ENCODE data around the gene TMPRSS4.

TMPRSS4 gene

GRCh38 chr11:118105657-118106305 is 28.9 kb downstream of the TMPRSS4 start:
- no peak for DNase-seq (ENCODE audit: low spot score)

- DNase-seq (ENCODE audit: low spot score), result no peak
Measured at GRCh38 chr11:118106789-118107335, 30.0 kb downstream of the TMPRSS4 start.

GRCh38 chr11:118108513-118108912 is 31.6 kb downstream of the TMPRSS4 start:
- no peak for DNase-seq (ENCODE audit: low spot score)

- DNase-seq (ENCODE audit: low spot score), result no peak
Measured at GRCh38 chr11:118109231-118109630, 32.4 kb downstream of the TMPRSS4 start.

- DNase-seq (ENCODE audit: low spot score), result no peak
Measured at GRCh38 chr11:118111019-118111743, 34.3 kb downstream of the TMPRSS4 start.

GRCh38 chr11:118111744-118112035 is 34.8 kb downstream of the TMPRSS4 start:
- no peak for DNase-seq (ENCODE audit: low spot score)

- no peak for DNase-seq (ENCODE audit: low spot score)
Measured at GRCh38 chr11:118112711-118113430, 36.0 kb downstream of the TMPRSS4 start.

- DNase-seq (ENCODE audit: low spot score), result no peak
Measured at GRCh38 chr11:118114266-118114665, 37.4 kb downstream of the TMPRSS4 start.

GRCh38 chr11:118115048-118115447 is 38.2 kb downstream of the TMPRSS4 start:
- DNase-seq (ENCODE audit: low spot score), result no peak

- DNase-seq (ENCODE audit: low spot score), result no peak
Measured at GRCh38 chr11:118117790-118118601, 41.1 kb downstream of the TMPRSS4 start.

- no peak for DNase-seq (ENCODE audit: low spot score)
Measured at GRCh38 chr11:118120793-118121192, 43.9 kb downstream of the TMPRSS4 start.

- no peak for DNase-seq (ENCODE audit: low spot score)
Measured at GRCh38 chr11:118124929-118125535, 48.2 kb downstream of the TMPRSS4 start.

GRCh38 chr11:118126082-118126838 is 49.4 kb downstream of the TMPRSS4 start:
- DNase-seq (ENCODE audit: low spot score), result no peak

GRCh38 chr11:118128310-118128709 is 51.4 kb downstream of the TMPRSS4 start:
- DNase-seq (ENCODE audit: low spot score), result no peak

- DNase-seq (ENCODE audit: low spot score), result no peak
Measured at GRCh38 chr11:118128721-118129470, 52.0 kb downstream of the TMPRSS4 start.

- no peak for DNase-seq (ENCODE audit: low spot score)
Measured at GRCh38 chr11:118129471-118130172, 52.7 kb downstream of the TMPRSS4 start.

- no peak for DNase-seq (ENCODE audit: low spot score)
Measured at GRCh38 chr11:118132385-118133151, 55.7 kb downstream of the TMPRSS4 start.

- DNase-seq (ENCODE audit: low spot score), result no peak
Measured at GRCh38 chr11:118133816-118134215, 56.9 kb downstream of the TMPRSS4 start.

Measured in activated CD4-positive, alpha-beta T cell treated with anti-CD3 and anti-CD28 coated beads, Interleukin-2, Interleukin-4, amounts not matched to agents 100 ng/mL and 50 ng/mL, durations not matched to agents 16 hours and 8 hours (primary cell).